Retinal pigment epithelial cell (primary cell): Measurements from ENCODE around the gene SLC35F3.
"Not testable (repeated sequence)": the region's sequence is repeated elsewhere in the genome, so short reads cannot be mapped to it uniquely, and the experiment has no call there.

Source experiments
- DNase-seq: peaks from one replicate; pipeline ENCODE4 v3.0.0-alpha.2; 2010; ENCODE audit warnings: low read depth
- H3K4me3 ChIP-seq: 2 replicates; pipeline ENCODE4 v1.5.1; 2011; ENCODE audit warnings: mild to moderate bottlenecking, low read length, control low read depth, moderate library complexity
- CTCF ChIP-seq: conservative IDR thresholded peaks from 2 replicates; pipeline ENCODE4 v1.5.1; 2011; ENCODE audit warnings: low read depth, low read length, control low read depth, inconsistent platforms

SLC35F3 gene

GRCh38 chr1:234296496-234296895 lies 392.0 kb downstream of the SLC35F3 start:
- no peak for TF ChIP-seq CTCF
- no peak overlapping the region for H3K4me3 ChIP-seq
- no peak for DNase-seq

GRCh38 chr1:234297668-234298067 lies 393.2 kb downstream of the SLC35F3 start:
- no peak overlapping the region for H3K4me3 ChIP-seq
- TF ChIP-seq CTCF, result no peak
- DNase-seq, result no peak

GRCh38 chr1:234300096-234300495 lies 395.6 kb downstream of the SLC35F3 start:
- no peak overlapping the region for H3K4me3 ChIP-seq
- no peak for DNase-seq
- TF ChIP-seq CTCF, result no peak

GRCh38 chr1:234301663-234302062 lies 397.2 kb downstream of the SLC35F3 start:
- H3K4me3 ChIP-seq, DNase-seq: not testable (repeated sequence)

- no peak for TF ChIP-seq CTCF
- no peak for DNase-seq
- no peak overlapping the region for H3K4me3 ChIP-seq
Measured at GRCh38 chr1:234302354-234302962, 398.0 kb downstream of the SLC35F3 start.

GRCh38 chr1:234303231-234303630 lies 398.8 kb downstream of the SLC35F3 start:
- no peak for DNase-seq
- no peak overlapping the region for H3K4me3 ChIP-seq
- TF ChIP-seq CTCF, result no peak

GRCh38 chr1:234307726-234308125 lies 403.2 kb downstream of the SLC35F3 start:
- TF ChIP-seq CTCF, result no peak
- no peak for DNase-seq
- H3K4me3 ChIP-seq, result no peak overlapping the region

GRCh38 chr1:234309243-234309597 lies 404.7 kb downstream of the SLC35F3 start:
- no peak for TF ChIP-seq CTCF
- no peak overlapping the region for H3K4me3 ChIP-seq
- no peak for DNase-seq
